Fibroblast of skin of back (primary cell): ENCODE data around the gene TANC1.

Source experiments
- DNase-seq: peaks from one replicate; pipeline ENCODE4 v3.0.0-alpha.2; 2013

The TANC1 gene

GRCh38 chr2:159165048-159165447, 196.6 kb downstream of the TANC1 start:
- DNase-seq: no peak

- DNase-seq: no peak
These were observed 200.3 kb downstream of the TANC1 start for GRCh38 chr2:159168707-159169106.

GRCh38 chr2:159169187-159169586, 200.7 kb downstream of the TANC1 start:
- no peak for DNase-seq

- DNase-seq: no peak
These were observed 204.0 kb downstream of the TANC1 start for GRCh38 chr2:159172403-159172802.

DNA sequence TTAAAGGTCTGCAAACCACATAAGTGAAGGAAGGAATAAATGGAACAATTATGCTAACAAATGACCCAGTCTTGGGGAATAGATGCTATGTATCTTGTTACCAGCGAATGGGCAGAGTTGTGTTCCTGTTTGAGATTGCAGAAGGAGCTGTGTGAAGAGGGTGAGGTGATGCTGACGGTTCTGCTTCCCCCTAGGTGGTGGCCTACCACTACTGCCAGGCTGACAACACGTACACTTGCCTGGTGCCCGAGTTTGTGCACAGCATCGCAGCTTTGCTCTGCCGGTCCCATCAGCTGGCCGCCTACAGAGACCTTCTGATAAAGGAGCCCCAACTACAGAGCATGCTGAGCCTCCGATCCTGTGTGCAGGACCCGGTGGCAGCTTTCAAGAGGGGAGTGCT, 206.3 kb downstream of the TANC1 start:
- DNase-seq: no peak

DNA sequence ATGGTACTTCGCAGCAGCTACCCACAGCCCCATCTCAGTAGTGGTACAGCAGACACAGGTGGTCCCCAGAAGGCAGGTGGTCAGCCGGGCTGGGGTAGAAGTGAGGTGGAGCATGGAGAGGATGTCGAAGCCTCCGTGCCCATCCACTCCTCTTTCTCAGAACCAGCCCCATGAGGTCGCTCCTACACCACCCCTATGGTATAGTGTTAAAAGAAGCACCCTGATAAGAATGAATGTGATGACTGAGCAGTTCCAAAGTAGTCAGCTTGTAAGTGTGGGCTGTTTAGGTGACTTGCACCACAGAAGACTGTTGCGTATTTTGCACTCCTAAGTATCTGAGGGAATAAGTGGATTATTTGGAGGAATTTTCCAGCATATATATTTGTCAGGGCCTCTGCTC, 206.7 kb downstream of the TANC1 start:
- DNase-seq: no peak

- DNase-seq: no peak
These were observed 207.5 kb downstream of the TANC1 start for GRCh38 chr2:159175927-159176326.

- DNase-seq: no peak
These were observed 208.1 kb downstream of the TANC1 start for GRCh38 chr2:159176555-159176954.

GRCh38 chr2:159177357-159177756, 208.9 kb downstream of the TANC1 start:
- DNase-seq: no peak

DNA sequence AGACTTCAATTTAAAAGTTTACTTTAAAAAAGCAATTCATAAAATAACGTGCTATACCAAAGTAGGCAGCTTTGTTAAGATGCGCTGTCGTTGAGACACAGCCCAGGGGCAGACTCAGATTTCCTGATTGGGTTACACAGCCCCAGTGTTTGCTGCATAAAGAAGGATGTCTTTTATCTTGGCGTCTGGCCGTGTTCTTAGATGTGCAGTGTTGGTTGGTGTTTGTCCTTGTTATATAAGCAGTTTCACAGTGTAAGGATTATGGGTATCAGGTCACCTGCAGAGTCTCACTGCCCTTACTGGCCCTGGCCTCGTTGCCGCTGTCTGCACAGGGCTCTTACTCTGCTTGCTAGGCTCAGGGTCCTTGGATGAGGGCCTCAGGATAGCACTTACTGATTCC, 209.5 kb downstream of the TANC1 start:
- DNase-seq: no peak

- DNase-seq: no peak
These were observed 210.7 kb downstream of the TANC1 start for GRCh38 chr2:159179096-159179495.

DNA sequence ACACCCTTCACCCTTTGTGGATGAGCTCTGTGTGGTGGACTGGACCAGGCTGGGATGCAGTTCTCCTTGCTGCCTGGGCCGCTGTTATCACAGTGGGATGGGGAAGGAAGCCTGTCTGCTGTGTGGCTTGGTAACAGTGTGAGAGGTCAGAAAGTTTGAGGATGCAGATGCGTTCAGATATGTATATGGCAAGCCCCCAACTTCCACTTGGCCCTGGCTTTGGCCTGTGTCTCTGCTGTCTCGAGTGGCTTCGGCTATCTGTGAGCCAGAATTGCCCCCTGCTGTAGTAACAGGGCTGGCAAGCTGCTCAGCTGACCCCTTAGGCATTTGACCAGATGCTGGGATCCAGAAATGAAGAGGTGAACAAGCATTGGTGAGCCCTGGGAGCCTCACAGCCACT, 211.3 kb downstream of the TANC1 start:
- DNase-seq: no peak

- no peak for DNase-seq
These were observed 214.9 kb downstream of the TANC1 start for GRCh38 chr2:159183346-159183745.

DNA sequence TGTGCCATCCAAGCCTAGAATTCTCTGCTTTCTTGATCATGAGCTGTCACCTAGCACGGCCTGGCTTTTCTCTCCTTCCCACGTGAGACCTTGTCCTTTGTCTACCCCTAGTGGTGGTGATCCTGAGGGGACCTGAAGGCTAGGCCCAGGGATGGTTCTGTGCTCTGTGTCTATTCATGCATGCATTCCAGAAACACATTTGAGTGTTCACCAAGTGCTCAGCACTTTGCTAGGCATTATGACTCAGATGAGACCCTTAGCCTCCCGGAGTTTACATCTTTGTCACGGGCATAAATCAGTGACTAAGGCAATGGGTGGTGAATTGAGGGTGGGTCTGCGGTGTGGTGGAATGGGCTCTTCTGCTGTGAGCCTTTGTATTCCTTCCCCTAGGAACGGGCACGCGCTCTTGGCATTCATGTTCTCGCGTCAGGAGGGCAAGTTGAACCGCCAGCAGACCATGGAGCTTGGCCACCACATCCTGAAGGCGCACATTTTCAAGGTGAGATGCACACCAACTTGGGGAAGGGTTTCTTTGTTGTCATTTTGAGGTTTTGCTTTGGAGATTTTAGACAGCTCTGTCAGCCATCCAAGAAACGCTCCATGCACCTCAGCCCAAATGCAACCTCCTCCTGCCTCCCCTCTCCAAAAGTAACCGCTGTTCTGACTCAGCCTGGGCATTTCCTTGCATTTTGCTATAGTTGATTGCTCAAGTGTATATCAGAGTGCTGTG, 217.1 kb downstream of the TANC1 start:
- peak; percentile 59 for DNase-seq

DNA sequence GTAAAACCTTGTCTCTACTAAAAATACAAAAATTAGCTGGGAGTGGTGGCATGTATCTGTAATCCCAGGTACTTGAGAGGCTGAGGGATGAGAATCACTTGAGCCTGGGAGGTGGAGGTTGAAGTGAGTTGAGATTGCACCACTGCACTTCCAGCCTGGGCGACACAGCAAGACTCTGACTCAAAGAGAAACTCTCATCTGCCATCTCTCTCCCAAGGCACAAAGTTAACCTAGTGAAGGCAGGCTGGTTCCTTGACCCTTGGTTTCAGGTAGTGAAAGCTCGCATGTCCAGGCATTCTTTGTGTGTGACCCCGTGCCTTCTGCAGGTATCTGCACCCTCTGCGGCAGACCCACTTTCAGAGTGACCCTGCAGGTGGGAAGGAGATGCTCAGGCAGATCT, 218.0 kb downstream of the TANC1 start:
- DNase-seq: no peak

- no peak for DNase-seq
These were observed 218.7 kb downstream of the TANC1 start for GRCh38 chr2:159187106-159187505.

DNA sequence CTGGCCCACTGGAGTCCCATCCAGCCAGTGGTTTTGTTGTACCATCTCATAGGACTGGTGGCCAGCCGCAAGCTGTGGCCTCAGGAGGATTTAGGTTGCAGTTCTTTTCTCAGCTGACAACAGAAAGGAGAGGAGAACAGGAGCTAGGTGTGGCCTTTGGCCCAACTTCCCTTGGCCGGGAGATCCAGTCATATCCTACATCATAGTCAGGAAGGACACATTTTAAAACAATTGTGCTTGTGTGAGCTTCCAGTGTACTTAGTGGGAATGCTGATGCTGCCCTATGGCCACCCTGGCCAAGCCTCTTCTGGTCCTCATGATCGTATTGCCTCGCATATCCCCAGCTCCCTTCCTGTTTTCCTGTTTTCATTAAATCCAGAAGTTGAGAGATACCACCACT, 220.0 kb downstream of the TANC1 start:
- DNase-seq: no peak

GRCh38 chr2:159192371-159192918, 224.0 kb downstream of the TANC1 start:
- no peak for DNase-seq

- DNase-seq: no peak
These were observed 225.4 kb downstream of the TANC1 start for GRCh38 chr2:159193791-159194190.

GRCh38 chr2:159194241-159194640, 225.8 kb downstream of the TANC1 start:
- no peak for DNase-seq

DNA sequence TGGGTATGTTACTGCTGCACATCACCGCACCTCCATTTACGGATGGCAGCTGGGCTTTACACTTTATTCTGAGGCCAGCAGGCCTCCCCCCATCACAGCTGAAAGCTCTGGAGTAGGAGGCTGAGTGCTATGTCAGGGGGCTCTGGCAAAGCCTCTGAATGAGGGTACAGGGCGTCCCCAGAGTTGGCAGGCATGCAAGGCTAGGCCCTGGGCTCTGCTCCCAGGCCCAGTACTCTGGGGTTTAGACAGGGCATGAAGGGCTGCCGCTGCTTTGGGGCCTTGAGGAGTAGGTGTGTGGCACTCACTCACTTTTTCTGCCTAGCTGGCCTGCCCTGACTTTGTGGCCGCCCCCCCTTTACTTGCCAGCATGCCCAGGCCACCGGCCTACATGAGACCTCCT, 227.3 kb downstream of the TANC1 start:
- DNase-seq: no peak

DNA sequence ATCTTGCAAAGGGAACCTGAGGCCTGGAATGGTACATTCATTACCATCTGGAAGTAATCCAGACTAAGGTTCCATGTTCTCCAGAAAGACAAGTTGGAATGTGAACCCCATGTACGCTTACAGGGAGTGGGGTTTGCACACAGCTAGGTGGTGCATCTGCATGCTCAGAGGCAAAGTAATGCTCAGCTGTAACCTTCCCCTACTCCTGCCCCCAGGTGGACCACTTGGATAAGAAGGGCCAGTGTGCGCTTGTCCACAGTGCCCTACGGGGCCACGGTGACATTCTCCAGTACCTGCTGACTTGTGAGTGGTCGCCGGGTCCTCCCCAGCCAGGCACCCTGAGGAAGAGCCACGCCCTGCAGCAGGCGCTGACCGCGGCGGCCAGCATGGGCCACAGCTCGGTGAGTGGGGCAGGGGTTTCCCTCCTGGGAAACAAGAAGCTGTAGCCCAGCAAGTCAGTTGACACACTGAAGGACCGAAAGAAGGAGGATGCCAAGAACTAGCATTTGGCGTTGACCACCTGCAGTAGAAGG, 228.0 kb downstream of the TANC1 start:
- DNase-seq: no peak

DNA sequence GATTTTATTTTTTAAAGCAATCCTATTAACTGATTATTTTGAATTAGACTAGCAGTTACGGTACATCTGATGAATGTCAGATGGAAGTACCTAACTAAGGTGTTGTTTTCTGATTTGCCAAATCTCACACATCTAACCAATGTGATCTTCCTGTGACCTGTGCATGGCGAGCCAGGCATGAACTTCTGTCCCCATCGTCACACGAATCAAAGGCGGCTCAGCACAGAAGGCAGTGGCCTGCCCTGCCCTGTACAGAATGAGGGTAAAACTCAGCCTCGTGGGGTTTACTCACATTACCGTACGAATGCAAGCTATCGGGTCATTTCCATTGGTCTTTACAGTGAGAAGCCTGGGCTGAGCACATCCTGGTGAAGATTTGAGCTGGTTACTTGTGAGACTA, 230.8 kb downstream of the TANC1 start:
- DNase-seq: no peak

DNA sequence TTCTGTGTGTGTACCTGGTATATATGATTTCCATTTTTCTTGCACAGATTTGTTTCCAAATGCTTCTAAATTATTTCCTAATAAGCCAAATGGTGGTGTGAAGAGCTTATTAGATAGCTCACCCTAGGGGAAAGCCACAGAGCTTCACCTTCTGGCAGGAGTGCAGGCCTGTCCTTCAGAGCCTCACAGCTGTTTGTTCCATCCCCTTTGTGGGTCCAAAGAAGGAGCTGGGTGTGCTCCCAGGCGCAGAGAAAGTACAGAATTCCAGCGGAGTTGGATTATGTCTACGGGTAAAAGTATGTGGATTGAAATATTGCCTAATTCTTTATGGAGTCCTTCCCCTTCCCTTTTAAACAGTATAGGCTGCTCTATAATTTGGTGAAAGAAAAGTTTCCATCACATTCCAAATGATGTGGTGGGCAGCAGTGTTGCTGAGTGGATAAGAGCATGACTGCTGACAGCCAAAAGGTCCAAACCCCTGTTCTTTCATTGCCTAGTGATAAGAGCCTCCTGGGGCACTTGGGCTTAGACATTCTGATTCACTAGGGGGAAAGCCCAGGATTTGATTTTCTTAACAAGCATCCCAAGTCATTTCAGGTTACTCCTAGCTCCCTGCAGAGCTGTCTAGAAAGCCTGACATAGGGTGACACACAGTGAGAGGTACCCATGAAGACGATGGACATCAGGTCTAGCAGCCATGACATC, 231.5 kb downstream of the TANC1 start:
- no peak for DNase-seq
